ENCODE measurements around the gene CDH4.

DNA sequence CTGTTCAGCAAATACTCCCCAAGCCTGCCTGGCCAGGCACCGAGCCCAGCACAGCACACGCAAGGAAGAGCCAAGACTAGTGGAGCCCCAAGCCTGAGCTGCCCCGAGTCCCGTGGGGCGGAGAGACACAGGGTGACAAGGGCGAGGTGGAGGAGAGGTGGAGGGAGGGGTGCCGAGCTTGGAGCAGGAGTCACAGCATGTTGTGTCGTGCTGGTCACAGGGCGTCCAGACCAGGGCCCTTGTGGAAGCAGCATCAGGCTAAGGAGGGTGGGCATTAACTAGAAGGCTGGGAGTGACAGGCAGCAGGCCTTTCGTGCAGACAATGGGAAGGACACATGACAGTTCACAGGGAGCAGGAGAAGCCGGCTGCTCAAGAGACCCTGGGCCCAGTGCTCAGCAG is 422.1 kb downstream of the CDH4 start:
- TF ChIP-seq POLR2AphosphoS5 (IDR thresholded peaks at IDR 0.05; ENCODE audit: insufficient read depth, low read depth, low read length) (no peak), POLR2A (IDR thresholded peaks at IDR 0.05; ENCODE audit: low read depth, low read length) (no peak)
- TF ChIP-seq, protein P1, sequence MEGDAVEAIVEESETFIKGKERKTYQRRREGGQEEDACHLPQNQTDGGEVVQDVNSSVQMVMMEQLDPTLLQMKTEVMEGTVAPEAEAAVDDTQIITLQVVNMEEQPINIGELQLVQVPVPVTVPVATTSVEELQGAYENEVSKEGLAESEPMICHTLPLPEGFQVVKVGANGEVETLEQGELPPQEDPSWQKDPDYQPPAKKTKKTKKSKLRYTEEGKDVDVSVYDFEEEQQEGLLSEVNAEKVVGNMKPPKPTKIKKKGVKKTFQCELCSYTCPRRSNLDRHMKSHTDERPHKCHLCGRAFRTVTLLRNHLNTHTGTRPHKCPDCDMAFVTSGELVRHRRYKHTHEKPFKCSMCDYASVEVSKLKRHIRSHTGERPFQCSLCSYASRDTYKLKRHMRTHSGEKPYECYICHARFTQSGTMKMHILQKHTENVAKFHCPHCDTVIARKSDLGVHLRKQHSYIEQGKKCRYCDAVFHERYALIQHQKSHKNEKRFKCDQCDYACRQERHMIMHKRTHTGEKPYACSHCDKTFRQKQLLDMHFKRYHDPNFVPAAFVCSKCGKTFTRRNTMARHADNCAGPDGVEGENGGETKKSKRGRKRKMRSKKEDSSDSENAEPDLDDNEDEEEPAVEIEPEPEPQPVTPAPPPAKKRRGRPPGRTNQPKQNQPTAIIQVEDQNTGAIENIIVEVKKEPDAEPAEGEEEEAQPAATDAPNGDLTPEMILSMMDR (IDR thresholded peaks at IDR 0.05; ENCODE audit: extremely low read depth in 1 of 2, insufficient read depth in 1 of 2, low read depth in 1 of 2, low read length in 2 of 2): no peak

All from endothelial cell of umbilical vein (primary cell).